HCT116 (cell line): ENCODE results near the gene XYLT1.

Experiments used
- MAX ChIP-seq: IDR thresholded peaks from 2 replicates; pipeline ENCODE4 v1.6.1; 2012
- POLR2A ChIP-seq: IDR thresholded peaks from 2 replicates; pipeline ENCODE4 v1.7.0; 2011; ENCODE audit warnings: borderline replicate concordance; ENCODE audit not compliant: insufficient read depth, insufficient read length; ENCODE audit errors: extremely low read depth

DNA sequence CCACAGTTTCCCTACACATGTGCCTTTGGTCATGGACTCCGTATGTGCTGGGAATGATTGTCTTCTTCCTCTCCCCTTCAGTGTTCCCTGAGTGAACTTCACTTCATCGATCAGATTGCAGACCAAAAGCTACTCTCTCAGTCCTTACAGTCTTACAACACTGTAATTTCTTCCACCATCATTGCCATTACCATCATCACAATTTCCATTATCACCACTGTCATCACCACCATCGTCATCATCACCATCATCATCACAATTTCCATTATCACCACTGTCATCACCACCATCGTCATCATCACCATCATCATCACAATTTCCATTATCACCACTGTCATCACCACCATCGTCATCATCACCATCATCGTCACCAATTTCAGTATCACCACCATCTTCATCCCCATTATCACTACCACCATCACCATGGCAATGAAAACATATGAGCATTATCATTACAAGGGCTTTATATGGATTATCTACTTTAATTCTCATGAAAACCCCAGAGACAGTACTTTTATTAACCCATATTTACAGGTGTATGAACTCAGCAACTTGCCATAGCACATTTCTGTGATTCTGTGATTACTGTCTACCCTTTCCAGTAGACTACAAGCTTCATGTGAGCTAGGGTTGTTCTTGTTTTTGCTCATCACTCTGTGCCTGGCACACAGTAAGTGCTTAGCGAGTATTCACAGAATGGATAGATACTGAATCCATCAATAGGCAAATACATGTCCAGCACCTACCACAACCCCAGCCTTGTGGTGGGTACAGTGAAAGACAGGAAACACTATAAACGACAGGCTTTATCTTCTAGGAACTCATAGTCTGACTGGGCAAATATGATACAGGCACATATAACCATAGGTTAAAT, 327.0 kb downstream of the XYLT1 start:
- TF ChIP-seq MAX (no peak), POLR2A (no peak)
